Stimulated activated naive CD8-positive, alpha-beta T cell treated with anti-CD3 and anti-CD28 coated beads, Interleukin-15, Interleukin-2, amounts not matched to agents 100 ng/mL and 50 ng/mL, for 24 hours (primary cell): ENCODE data around the gene ABCD1.
"Not testable (repeated sequence)": the region's sequence is repeated elsewhere in the genome, so short reads cannot be mapped to it uniquely, and the experiment has no call there.

ENCODE experiments used
- H3K27ac Mint-ChIP-seq: one replicate; pipeline ENCODE4 v1.8.0; 2021; ENCODE audit warnings: mild to moderate bottlenecking, mixed read lengths
- H3K27me3 Mint-ChIP-seq: one replicate; pipeline ENCODE4 v1.8.0; 2021; ENCODE audit warnings: mixed read lengths
- H3K36me3 Mint-ChIP-seq: one replicate; pipeline ENCODE4 v1.8.0; 2021; ENCODE audit warnings: low read depth, mixed read lengths
- H3K4me1 Mint-ChIP-seq: one replicate; pipeline ENCODE4 v1.8.0; 2021; ENCODE audit warnings: low read depth, mixed read lengths
- H3K4me3 Mint-ChIP-seq: one replicate; pipeline ENCODE4 v1.8.0; 2021; ENCODE audit warnings: mild to moderate bottlenecking, mixed read lengths
- H3K9me3 Mint-ChIP-seq: one replicate; pipeline ENCODE4 v1.8.0; 2021; ENCODE audit warnings: mixed read lengths

ABCD1 gene

GRCh38 chrX:153733651-153734240 lies 9.1 kb downstream of the ABCD1 start:
- H3K27me3 Mint-ChIP-seq: no peaks in the 10 kb centered on the region
- no peaks in the 10 kb centered on the region for H3K9me3 Mint-ChIP-seq
- H3K27ac Mint-ChIP-seq: no peak overlapping the region
- peaks cover 27% of the 10 kb centered on the region for H3K4me1 Mint-ChIP-seq
- no peaks in the 10 kb centered on the region for H3K36me3 Mint-ChIP-seq
- no peak overlapping the region for H3K4me3 Mint-ChIP-seq

GRCh38 chrX:153734871-153735270 lies 10.2 kb downstream of the ABCD1 start:
- H3K27me3 Mint-ChIP-seq: no peaks in the 10 kb centered on the region
- H3K9me3 Mint-ChIP-seq: no peaks in the 10 kb centered on the region
- no peak overlapping the region for H3K27ac Mint-ChIP-seq

GRCh38 chrX:153735274-153735673 lies 10.6 kb downstream of the ABCD1 start:
- Mint-ChIP-seq H3K4me1 (peaks cover 30% of the 10 kb centered on the region), H3K9me3 (no peaks in the 10 kb centered on the region), H3K27ac (no peak overlapping the region), H3K4me3 (no peak overlapping the region), H3K36me3 (no peaks in the 10 kb centered on the region), H3K27me3 (no peaks in the 10 kb centered on the region)

More at GRCh38 chrX:153734871-153735270, 10.2 kb downstream of the ABCD1 start:
- Mint-ChIP-seq H3K4me3 (no peak overlapping the region), H3K36me3 (no peaks in the 10 kb centered on the region), H3K4me1 (peaks cover 27% of the 10 kb centered on the region)

- Mint-ChIP-seq H3K27me3 (no peaks in the 10 kb centered on the region), H3K4me3 (no peak overlapping the region), H3K9me3 (no peaks in the 10 kb centered on the region), H3K27ac (no peak overlapping the region), H3K36me3 (no peaks in the 10 kb centered on the region), H3K4me1 (peaks cover 28% of the 10 kb centered on the region)
These were observed 11.6 kb downstream of the ABCD1 start for GRCh38 chrX:153736071-153736820.

GRCh38 chrX:153736871-153737441 lies 12.3 kb downstream of the ABCD1 start:
- peaks cover 21% of the 10 kb centered on the region for H3K4me1 Mint-ChIP-seq
- no peaks in the 10 kb centered on the region for H3K9me3 Mint-ChIP-seq
- H3K27ac Mint-ChIP-seq: no peak overlapping the region
- H3K27me3 Mint-ChIP-seq: no peaks in the 10 kb centered on the region
- H3K36me3 Mint-ChIP-seq: no peaks in the 10 kb centered on the region
- no peak overlapping the region for H3K4me3 Mint-ChIP-seq

GRCh38 chrX:153738056-153738605 lies 13.5 kb downstream of the ABCD1 start:
- Mint-ChIP-seq H3K36me3 (no peaks in the 10 kb centered on the region), H3K9me3 (no peaks in the 10 kb centered on the region), H3K4me3 (no peak overlapping the region), H3K27me3 (no peaks in the 10 kb centered on the region), H3K27ac (no peak overlapping the region), H3K4me1 (peaks cover 18% of the 10 kb centered on the region)

- Mint-ChIP-seq H3K4me3 (no peak overlapping the region), H3K27me3 (no peaks in the 10 kb centered on the region), H3K4me1 (peaks cover 21% of the 10 kb centered on the region), H3K27ac (no peak overlapping the region), H3K36me3 (no peaks in the 10 kb centered on the region), H3K9me3 (no peaks in the 10 kb centered on the region)
These were observed 15.3 kb downstream of the ABCD1 start for GRCh38 chrX:153739754-153740486.

GRCh38 chrX:153740631-153741222 lies 16.1 kb downstream of the ABCD1 start:
- Mint-ChIP-seq H3K4me3 (no peak overlapping the region), H3K27me3 (no peaks in the 10 kb centered on the region), H3K27ac (no peak overlapping the region), H3K36me3 (no peaks in the 10 kb centered on the region), H3K9me3 (no peaks in the 10 kb centered on the region), H3K4me1 (peaks cover 13% of the 10 kb centered on the region)

GRCh38 chrX:153741446-153741845 lies 16.8 kb downstream of the ABCD1 start:
- Mint-ChIP-seq H3K27me3 (peaks cover 5% of the 10 kb centered on the region), H3K9me3 (no peaks in the 10 kb centered on the region), H3K4me3 (no peak overlapping the region), H3K36me3 (no peaks in the 10 kb centered on the region), H3K4me1 (peaks cover 13% of the 10 kb centered on the region), H3K27ac (no peak overlapping the region)

GRCh38 chrX:153742111-153742510 lies 17.5 kb downstream of the ABCD1 start:
- H3K9me3 Mint-ChIP-seq, H3K27ac Mint-ChIP-seq, H3K4me3 Mint-ChIP-seq, H3K36me3 Mint-ChIP-seq, H3K27me3 Mint-ChIP-seq: not testable (repeated sequence)
- H3K4me1 Mint-ChIP-seq: peaks cover 13% of the 10 kb centered on the region

GRCh38 chrX:153742796-153743467 lies 18.3 kb downstream of the ABCD1 start:
- not testable (repeated sequence) for H3K36me3 Mint-ChIP-seq, H3K4me3 Mint-ChIP-seq, H3K27ac Mint-ChIP-seq, H3K9me3 Mint-ChIP-seq, H3K27me3 Mint-ChIP-seq
- peaks cover 13% of the 10 kb centered on the region for H3K4me1 Mint-ChIP-seq

GRCh38 chrX:153743468-153744209 lies 19.0 kb downstream of the ABCD1 start:
- peaks cover 13% of the 10 kb centered on the region for H3K4me1 Mint-ChIP-seq
- H3K36me3 Mint-ChIP-seq, H3K27me3 Mint-ChIP-seq, H3K27ac Mint-ChIP-seq, H3K9me3 Mint-ChIP-seq, H3K4me3 Mint-ChIP-seq: not testable (repeated sequence)

- no peaks in the 10 kb centered on the region for H3K36me3 Mint-ChIP-seq
- H3K4me3 Mint-ChIP-seq: no peak overlapping the region
- peaks cover 13% of the 10 kb centered on the region for H3K4me1 Mint-ChIP-seq
- H3K27me3 Mint-ChIP-seq: peaks cover 6% of the 10 kb centered on the region
- no peak overlapping the region for H3K27ac Mint-ChIP-seq
- H3K9me3 Mint-ChIP-seq: no peaks in the 10 kb centered on the region
These were observed 19.8 kb downstream of the ABCD1 start for GRCh38 chrX:153744210-153745066.
